Activated T-cell treated with anti-CD3 and anti-CD28 coated beads, Interleukin-2, amount 50 U/mL, for 24 hours (primary cell): ENCODE data around the gene SETD4.
"Not testable (repeated sequence)": the region's sequence is repeated elsewhere in the genome, so short reads cannot be mapped to it uniquely, and the experiment has no call there.

ENCODE experiments used
- DNase-seq: peaks from one replicate; pipeline ENCODE4 v3.0.0-alpha.2; 2020
- H3K27ac Mint-ChIP-seq: 2 replicates; pipeline ENCODE4 v1.8.0; 2020; ENCODE audit warnings: mild to moderate bottlenecking, mixed read lengths
- H3K27me3 Mint-ChIP-seq: 2 replicates; pipeline ENCODE4 v1.8.0; 2020; ENCODE audit warnings: mixed read lengths
- H3K36me3 Mint-ChIP-seq: 2 replicates; pipeline ENCODE4 v1.8.0; 2020; ENCODE audit warnings: low read depth, mixed read lengths
- H3K4me1 Mint-ChIP-seq: 2 replicates; pipeline ENCODE4 v1.8.0; 2020; ENCODE audit warnings: low read depth, mixed read lengths
- H3K4me3 Mint-ChIP-seq: 2 replicates; pipeline ENCODE4 v1.8.0; 2020; ENCODE audit warnings: mild to moderate bottlenecking, moderate library complexity, mixed read lengths
- H3K9me3 Mint-ChIP-seq: 2 replicates; pipeline ENCODE4 v1.8.0; 2020; ENCODE audit warnings: mixed read lengths

The SETD4 gene

GRCh38 chr21:36060159-36060921, at the start of gene SETD4:
SETD4 (minus strand) TSS chr21:36060526; CDS start chr21:36058888, 1,638 bp downstream.
- H3K36me3 Mint-ChIP-seq = peaks cover 46% of the 10 kb centered on the region
- H3K9me3 Mint-ChIP-seq = no peaks in the 10 kb centered on the region
- DNase-seq = peak; percentile 98

GRCh38 chr21:36109868-36110267, 49.5 kb upstream of the SETD4 start:
- Mint-ChIP-seq H3K4me3 (no peak overlapping the region), H3K36me3 (no peaks in the 10 kb centered on the region), H3K4me1 (peaks cover 22% of the 10 kb centered on the region), H3K27me3 (peaks cover 29% of the 10 kb centered on the region), H3K27ac (no peak overlapping the region), H3K9me3 (no peaks in the 10 kb centered on the region)
- no peak for DNase-seq

More at GRCh38 chr21:36060159-36060921, at the start of gene SETD4:
- Mint-ChIP-seq H3K4me1 (peaks cover 32% of the 10 kb centered on the region), H3K27me3 (no peaks in the 10 kb centered on the region), H3K27ac (peak within 1 kb of the TSS; percentile 98), H3K4me3 (peak within 1 kb of the TSS; percentile 93)

GRCh38 chr21:36105327-36105842, 45.1 kb upstream of the SETD4 start:
- Mint-ChIP-seq H3K4me1 (peaks cover 18% of the 10 kb centered on the region), H3K4me3 (peak overlapping the region; percentile 60), H3K27me3 (peaks cover 45% of the 10 kb centered on the region), H3K36me3 (no peaks in the 10 kb centered on the region), H3K9me3 (no peaks in the 10 kb centered on the region), H3K27ac (no peak overlapping the region)
- DNase-seq = no peak

GRCh38 chr21:36104317-36105300, 44.3 kb upstream of the SETD4 start:
- DNase-seq = peak; percentile 72
- no peaks in the 10 kb centered on the region for H3K36me3 Mint-ChIP-seq
- peaks cover 18% of the 10 kb centered on the region for H3K4me1 Mint-ChIP-seq
- peak overlapping the region; percentile 60 for H3K4me3 Mint-ChIP-seq
- no peaks in the 10 kb centered on the region for H3K9me3 Mint-ChIP-seq
- H3K27ac Mint-ChIP-seq = peak overlapping the region; percentile 82
- H3K27me3 Mint-ChIP-seq = peaks cover 52% of the 10 kb centered on the region

- no peak for DNase-seq
- H3K9me3 Mint-ChIP-seq = no peaks in the 10 kb centered on the region
- H3K27ac Mint-ChIP-seq = no peak overlapping the region
- peaks cover 56% of the 10 kb centered on the region for H3K27me3 Mint-ChIP-seq
- H3K4me1 Mint-ChIP-seq = peaks cover 18% of the 10 kb centered on the region
- H3K36me3 Mint-ChIP-seq = no peaks in the 10 kb centered on the region
- H3K4me3 Mint-ChIP-seq = no peak overlapping the region
Measured at GRCh38 chr21:36103434-36103833, 43.1 kb upstream of the SETD4 start.

- Mint-ChIP-seq H3K4me1 (peaks cover 26% of the 10 kb centered on the region), H3K4me3 (no peak overlapping the region), H3K27me3 (peaks cover 42% of the 10 kb centered on the region), H3K27ac (no peak overlapping the region), H3K9me3 (no peaks in the 10 kb centered on the region), H3K36me3 (no peaks in the 10 kb centered on the region)
- no peak for DNase-seq
Measured at GRCh38 chr21:36100971-36101641, 40.8 kb upstream of the SETD4 start.

- not testable (repeated sequence) for H3K27ac Mint-ChIP-seq, DNase-seq, H3K9me3 Mint-ChIP-seq, H3K4me3 Mint-ChIP-seq, H3K36me3 Mint-ChIP-seq
- peaks cover 28% of the 10 kb centered on the region for H3K27me3 Mint-ChIP-seq
- peaks cover 22% of the 10 kb centered on the region for H3K4me1 Mint-ChIP-seq
Measured at GRCh38 chr21:36099695-36100211, 39.4 kb upstream of the SETD4 start.

- DNase-seq = no peak
- Mint-ChIP-seq H3K4me3 (no peak overlapping the region), H3K27ac (no peak overlapping the region), H3K9me3 (no peaks in the 10 kb centered on the region), H3K4me1 (peaks cover 15% of the 10 kb centered on the region), H3K36me3 (no peaks in the 10 kb centered on the region), H3K27me3 (peaks cover 22% of the 10 kb centered on the region)
Measured at GRCh38 chr21:36099000-36099399, 38.7 kb upstream of the SETD4 start.

- no peak overlapping the region for H3K4me3 Mint-ChIP-seq
- no peak overlapping the region for H3K27ac Mint-ChIP-seq
- peaks cover 7% of the 10 kb centered on the region for H3K9me3 Mint-ChIP-seq
- H3K4me1 Mint-ChIP-seq = peaks cover 13% of the 10 kb centered on the region
- peaks cover 21% of the 10 kb centered on the region for H3K27me3 Mint-ChIP-seq
- no peak for DNase-seq
- H3K36me3 Mint-ChIP-seq = peaks cover 6% of the 10 kb centered on the region
Measured at GRCh38 chr21:36098182-36098532, 37.8 kb upstream of the SETD4 start.

- H3K9me3 Mint-ChIP-seq = peaks cover 11% of the 10 kb centered on the region
- no peak overlapping the region for H3K27ac Mint-ChIP-seq
- no peak for DNase-seq
Measured at GRCh38 chr21:36097427-36098181, 37.3 kb upstream of the SETD4 start.

GRCh38 chr21:36096398-36097290, 36.3 kb upstream of the SETD4 start:
- H3K9me3 Mint-ChIP-seq = peaks cover 12% of the 10 kb centered on the region
- peaks cover 13% of the 10 kb centered on the region for H3K4me1 Mint-ChIP-seq
- no peak overlapping the region for H3K4me3 Mint-ChIP-seq
- no peak overlapping the region for H3K27ac Mint-ChIP-seq
- peaks cover 20% of the 10 kb centered on the region for H3K27me3 Mint-ChIP-seq
- DNase-seq = no peak
- H3K36me3 Mint-ChIP-seq = peaks cover 6% of the 10 kb centered on the region

More at GRCh38 chr21:36097427-36098181, 37.3 kb upstream of the SETD4 start:
- H3K27me3 Mint-ChIP-seq = peaks cover 20% of the 10 kb centered on the region
- peaks cover 13% of the 10 kb centered on the region for H3K4me1 Mint-ChIP-seq
- H3K4me3 Mint-ChIP-seq = no peak overlapping the region
- H3K36me3 Mint-ChIP-seq = peaks cover 6% of the 10 kb centered on the region

- Mint-ChIP-seq H3K27me3 (peaks cover 7% of the 10 kb centered on the region), H3K4me3 (no peak overlapping the region), H3K4me1 (peaks cover 8% of the 10 kb centered on the region), H3K36me3 (peaks cover 6% of the 10 kb centered on the region), H3K27ac (no peak overlapping the region), H3K9me3 (peaks cover 12% of the 10 kb centered on the region)
- DNase-seq = no peak
Measured at GRCh38 chr21:36093512-36093911, 33.2 kb upstream of the SETD4 start.

GRCh38 chr21:36092681-36093080, 32.4 kb upstream of the SETD4 start:
- Mint-ChIP-seq H3K27ac (no peak overlapping the region), H3K9me3 (peaks cover 12% of the 10 kb centered on the region), H3K36me3 (peaks cover 6% of the 10 kb centered on the region), H3K4me3 (no peak overlapping the region), H3K27me3 (peaks cover 7% of the 10 kb centered on the region), H3K4me1 (peaks cover 2% of the 10 kb centered on the region)
- DNase-seq = no peak
